HEK293 (cell line): Measurements from ENCODE around the gene MYL4.

Source experiments
- CTCF ChIA-PET: fragments of 350-600 bp; formaldehyde crosslinking; extraction: SDS; loops from one replicate; lab custom pipeline; 2021; ENCODE audit warnings: antibody characterized with exemption; lab: Yijun Ruan, JAX
- POLR2A ChIA-PET: fragments of 300-600 bp; formaldehyde crosslinking; extraction: SDS; loops from one replicate; lab custom pipeline; 2020; ENCODE audit warnings: antibody characterized with exemption, inconsistent platforms; lab: Yijun Ruan, JAX
- H3K27ac ChIP-seq: fragments of 200-500 bp; sonication (Bioruptor generic); 2 replicates; pipeline ENCODE4 v1.5.1; 2014; ENCODE audit warnings: low read depth, low read length, control low read depth, inconsistent platforms; ENCODE audit errors: extremely low read depth
- H3K36me3 ChIP-seq, 2 experiments: fragments of 200-500 bp in 1 of 2; sonication (Bioruptor generic) in 1 of 2; 1 replicate in 1 of 2; 2 replicates in 1 of 2; pipeline ENCODE4 v1.5.1; 2014 to 2017; ENCODE audit warnings: inconsistent platforms in 2 of 2, low read length in 2 of 2; ENCODE audit not compliant: control insufficient read depth in 2 of 2, insufficient read depth in 1 of 2
- H3K4me1 ChIP-seq: fragments of 200-500 bp; sonication (Bioruptor generic); 2 replicates; pipeline ENCODE4 v1.5.1; 2014; ENCODE audit warnings: mild to moderate bottlenecking, low read length, inconsistent platforms; ENCODE audit not compliant: control insufficient read depth, insufficient read depth
- H3K4me3 ChIP-seq: 2 replicates; pipeline ENCODE4 v1.5.1; 2011; ENCODE audit warnings: low read depth, mild to moderate bottlenecking, control low read depth, low read length, moderate library complexity
- H3K9me3 ChIP-seq: fragments of 200-500 bp; sonication (Bioruptor generic); 2 replicates; pipeline ENCODE4 v1.5.1; 2014; ENCODE audit warnings: low read depth, low read length, inconsistent platforms; ENCODE audit not compliant: control insufficient read depth, insufficient read depth
- GLI2 ChIP-seq: fragments of 450-650 bp; formaldehyde crosslinking; IDR thresholded peaks from 2 replicates; pipeline ENCODE4; 2017; ENCODE audit warnings: missing biosample characterization, missing genetic modification characterization, low read depth, borderline replicate concordance
- GLIS1 ChIP-seq: fragments of 450-650 bp; formaldehyde crosslinking; IDR thresholded peaks from 2 replicates; pipeline ENCODE4 v1.5.1; 2016; ENCODE audit warnings: missing biosample characterization, missing genetic modification characterization
- HOXA7 ChIP-seq: sonication (generic); formaldehyde crosslinking; IDR thresholded peaks from 2 replicates; pipeline ENCODE4 v1.8.1; 2022; ENCODE audit warnings: missing genetic modification reagents, borderline replicate concordance
- HOXD13 ChIP-seq: sonication (generic); formaldehyde crosslinking; IDR thresholded peaks from 2 replicates; pipeline ENCODE4 v1.8.0; 2022; ENCODE audit warnings: missing genetic modification reagents, borderline replicate concordance
- OVOL3 ChIP-seq: fragments of 450-650 bp; formaldehyde crosslinking; IDR thresholded peaks from 2 replicates; pipeline ENCODE4 v1.5.1; 2016; ENCODE audit warnings: missing biosample characterization, missing genetic modification characterization
- REPIN1 ChIP-seq: fragments of 450-650 bp; formaldehyde crosslinking; IDR thresholded peaks from 2 replicates; pipeline ENCODE4 v1.5.1; 2017; ENCODE audit warnings: missing biosample characterization, missing genetic modification characterization, low read depth
- ZNF114 ChIP-seq: fragments of 450-650 bp; formaldehyde crosslinking; IDR thresholded peaks from 2 replicates; pipeline ENCODE4 v1.5.0; 2017; ENCODE audit warnings: missing biosample characterization, missing genetic modification characterization
- ZNF133 ChIP-seq: fragments of 450-650 bp; formaldehyde crosslinking; IDR thresholded peaks from 2 replicates; pipeline ENCODE4 v1.5.1; 2016; ENCODE audit warnings: missing biosample characterization, missing genetic modification characterization
- ZNF146 ChIP-seq: fragments of 450-650 bp; formaldehyde crosslinking; IDR thresholded peaks from 2 replicates; pipeline ENCODE4 v1.5.1; 2016; ENCODE audit warnings: missing biosample characterization, missing genetic modification characterization
- ZNF174 ChIP-seq: fragments of 450-650 bp; formaldehyde crosslinking; IDR thresholded peaks from 2 replicates; pipeline ENCODE4 v1.5.0; 2017; ENCODE audit warnings: missing biosample characterization, mild to moderate bottlenecking, missing genetic modification characterization
- ZNF311 ChIP-seq: fragments of 450-650 bp; formaldehyde crosslinking; IDR thresholded peaks from 2 replicates; pipeline ENCODE4 v1.5.1; 2017; ENCODE audit warnings: missing biosample characterization, missing genetic modification characterization, borderline replicate concordance
- ZNF423 ChIP-seq: fragments of 450-650 bp; formaldehyde crosslinking; IDR thresholded peaks from 2 replicates; pipeline ENCODE4 v1.5.1; 2016; ENCODE audit warnings: missing biosample characterization, missing genetic modification characterization
- ZNF530 ChIP-seq: fragments of 450-650 bp; formaldehyde crosslinking; IDR thresholded peaks from 2 replicates; pipeline ENCODE4 v1.5.1; 2016; ENCODE audit warnings: low read depth, missing biosample characterization, missing genetic modification characterization
- ZNF629 ChIP-seq: fragments of 450-650 bp; formaldehyde crosslinking; IDR thresholded peaks from 2 replicates; pipeline ENCODE4 v1.5.1; 2017; ENCODE audit warnings: missing biosample characterization, missing genetic modification characterization
- ZNF677 ChIP-seq: fragments of 450-650 bp; IDR thresholded peaks from 2 replicates; pipeline ENCODE4 v1.5.0; 2018; ENCODE audit warnings: missing biosample characterization, mild to moderate bottlenecking, missing genetic modification characterization, moderate library complexity
- ZNF777 ChIP-seq: fragments of 450-650 bp; formaldehyde crosslinking; IDR thresholded peaks from 2 replicates; pipeline ENCODE4 v1.5.1; 2017; ENCODE audit warnings: missing biosample characterization, missing genetic modification characterization, borderline replicate concordance
- ZNF785 ChIP-seq: fragments of 450-650 bp; formaldehyde crosslinking; IDR thresholded peaks from 2 replicates; pipeline ENCODE4 v1.5.1; 2016; ENCODE audit warnings: missing biosample characterization, missing genetic modification characterization
- ZNF837 ChIP-seq: fragments of 450-650 bp; formaldehyde crosslinking; IDR thresholded peaks from 2 replicates; pipeline ENCODE4 v1.5.1; 2016; ENCODE audit warnings: missing biosample characterization, missing genetic modification characterization
- ZNF843 ChIP-seq: fragments of 450-650 bp; formaldehyde crosslinking; IDR thresholded peaks from 2 replicates; pipeline ENCODE4 v1.5.1; 2016; ENCODE audit warnings: missing biosample characterization, missing genetic modification characterization
- ZSCAN16 ChIP-seq: fragments of 450-650 bp; formaldehyde crosslinking; IDR thresholded peaks from 2 replicates; pipeline ENCODE4 v1.5.1; 2016; ENCODE audit warnings: missing biosample characterization, missing genetic modification characterization
- ZSCAN4 ChIP-seq: fragments of 450-650 bp; formaldehyde crosslinking; IDR thresholded peaks from 2 replicates; pipeline ENCODE4 v1.5.1; 2017; ENCODE audit warnings: missing biosample characterization, missing genetic modification characterization
- TF ChIP-seq, protein P1 (sequence below): fragments of 450-650 bp; formaldehyde crosslinking; IDR thresholded peaks from 2 replicates; pipeline ENCODE4 v1.5.1; 2016; ENCODE audit warnings: missing biosample characterization, missing genetic modification characterization, low read depth
- TF ChIP-seq, protein P2 (sequence below): fragments of 450-650 bp; formaldehyde crosslinking; IDR thresholded peaks from 2 replicates; pipeline ENCODE4 v1.5.1; 2016; ENCODE audit warnings: missing biosample characterization, missing genetic modification characterization, low read depth
- TF ChIP-seq, protein P3 (sequence below): fragments of 450-650 bp; formaldehyde crosslinking; IDR thresholded peaks from 2 replicates; pipeline ENCODE4 v1.5.1; 2016; ENCODE audit warnings: missing biosample characterization, missing genetic modification characterization
- TF ChIP-seq, protein P4 (sequence below): fragments of 450-650 bp; formaldehyde crosslinking; IDR thresholded peaks from 2 replicates; pipeline ENCODE4 v1.5.1; 2016; ENCODE audit warnings: missing biosample characterization, missing genetic modification characterization

Gene MYL4

DNA sequence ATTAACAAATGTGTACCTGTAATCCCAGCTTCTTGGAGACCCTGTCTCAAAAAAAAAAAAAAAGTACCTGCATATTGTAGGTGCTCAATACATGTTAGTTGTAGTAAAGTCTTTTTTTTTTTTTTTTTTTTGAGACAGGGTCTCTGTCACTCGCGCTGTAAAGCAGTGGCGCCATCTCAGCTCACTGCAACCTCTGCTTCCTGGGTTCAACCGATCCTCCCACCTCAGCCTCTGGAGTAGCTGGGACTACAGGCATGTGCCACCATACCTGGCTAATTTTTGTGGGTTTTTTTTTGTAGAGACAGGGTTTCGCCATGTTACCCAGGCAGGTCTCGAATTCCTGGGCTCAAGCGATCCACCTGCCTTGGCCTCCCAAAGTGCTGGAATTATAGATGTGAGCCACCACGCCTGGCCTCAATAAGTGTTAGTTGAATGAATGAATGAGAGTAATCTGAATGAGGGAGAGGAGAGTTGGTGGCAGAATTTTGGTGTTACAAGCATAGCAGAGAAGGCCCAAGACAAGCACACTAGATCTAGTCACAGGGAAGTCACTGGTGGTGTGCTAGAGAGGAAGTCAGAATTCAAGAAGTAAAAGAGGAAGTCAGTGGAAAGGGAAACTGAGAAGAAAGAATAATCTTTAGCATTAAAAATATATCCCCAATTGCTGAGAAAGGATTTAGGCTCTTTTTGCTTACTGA lies 9.4 kb upstream of the MYL4 start:
- no peaks in the 10 kb centered on the region for H3K36me3 ChIP-seq
- H3K4me3 ChIP-seq: no peak overlapping the region
- CTCF ChIA-PET: interaction anchor here (0.6 to 0.7 kb wide), 3 partner anchors 16 to 53 kb away, joined by 4 to 5 read pairs (median 4); no protein-coding TSS in a partner anchor
- no peak for TF ChIP-seq ZNF423
- no peak for TF ChIP-seq GLIS1 (tag by site-specific recombination)
- TF ChIP-seq HOXD13: no peak
- TF ChIP-seq ZNF677: no peak
- no peak for TF ChIP-seq GLI2 (tag by site-specific recombination)
- TF ChIP-seq ZSCAN16 (tag by site-specific recombination): no peak
- TF ChIP-seq ZNF146 (tag by site-specific recombination): no peak
- TF ChIP-seq, protein P1, sequence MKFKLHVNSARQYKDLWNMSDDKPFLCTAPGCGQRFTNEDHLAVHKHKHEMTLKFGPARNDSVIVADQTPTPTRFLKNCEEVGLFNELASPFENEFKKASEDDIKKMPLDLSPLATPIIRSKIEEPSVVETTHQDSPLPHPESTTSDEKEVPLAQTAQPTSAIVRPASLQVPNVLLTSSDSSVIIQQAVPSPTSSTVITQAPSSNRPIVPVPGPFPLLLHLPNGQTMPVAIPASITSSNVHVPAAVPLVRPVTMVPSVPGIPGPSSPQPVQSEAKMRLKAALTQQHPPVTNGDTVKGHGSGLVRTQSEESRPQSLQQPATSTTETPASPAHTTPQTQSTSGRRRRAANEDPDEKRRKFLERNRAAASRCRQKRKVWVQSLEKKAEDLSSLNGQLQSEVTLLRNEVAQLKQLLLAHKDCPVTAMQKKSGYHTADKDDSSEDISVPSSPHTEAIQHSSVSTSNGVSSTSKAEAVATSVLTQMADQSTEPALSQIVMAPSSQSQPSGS (tag by site-specific recombination): no peak
- no peak for TF ChIP-seq ZNF114
- TF ChIP-seq ZNF777: no peak
- TF ChIP-seq ZNF837 (tag by site-specific recombination): no peak
- H3K4me1 ChIP-seq: 0 out of 2 replicates have a peak, but pooled peaks cover under 1% of the 10 kb centered on the region
- POLR2A ChIA-PET: interaction anchor here (0.6 kb wide), 1 partner anchor 145 kb away, joined by 3 read pairs; no protein-coding TSS in a partner anchor
- no peak overlapping the region for H3K27ac ChIP-seq
- H3K9me3 ChIP-seq: no peaks in the 10 kb centered on the region

GRCh38 chr17:47200325-47200664 lies 8.9 kb upstream of the MYL4 start:
- Histone ChIP-seq H3K9me3 (no peaks in the 10 kb centered on the region), H3K4me3 (no peak overlapping the region), H3K36me3 (no peaks in the 10 kb centered on the region), H3K4me1 (0 out of 2 replicates have a peak, but pooled peaks cover 5% of the 10 kb centered on the region), H3K27ac (no peak overlapping the region)
- ChIA-PET POLR2A (interaction anchor here (1.5 kb wide), 1 partner anchor 11 kb away, joined by 4 read pairs; the partner anchor contains the start of gene CDC27), CTCF (interaction anchor here (0.6 kb wide), 1 partner anchor 52 kb away, joined by 5 read pairs; no protein-coding TSS in a partner anchor)
- TF ChIP-seq, protein P2, sequence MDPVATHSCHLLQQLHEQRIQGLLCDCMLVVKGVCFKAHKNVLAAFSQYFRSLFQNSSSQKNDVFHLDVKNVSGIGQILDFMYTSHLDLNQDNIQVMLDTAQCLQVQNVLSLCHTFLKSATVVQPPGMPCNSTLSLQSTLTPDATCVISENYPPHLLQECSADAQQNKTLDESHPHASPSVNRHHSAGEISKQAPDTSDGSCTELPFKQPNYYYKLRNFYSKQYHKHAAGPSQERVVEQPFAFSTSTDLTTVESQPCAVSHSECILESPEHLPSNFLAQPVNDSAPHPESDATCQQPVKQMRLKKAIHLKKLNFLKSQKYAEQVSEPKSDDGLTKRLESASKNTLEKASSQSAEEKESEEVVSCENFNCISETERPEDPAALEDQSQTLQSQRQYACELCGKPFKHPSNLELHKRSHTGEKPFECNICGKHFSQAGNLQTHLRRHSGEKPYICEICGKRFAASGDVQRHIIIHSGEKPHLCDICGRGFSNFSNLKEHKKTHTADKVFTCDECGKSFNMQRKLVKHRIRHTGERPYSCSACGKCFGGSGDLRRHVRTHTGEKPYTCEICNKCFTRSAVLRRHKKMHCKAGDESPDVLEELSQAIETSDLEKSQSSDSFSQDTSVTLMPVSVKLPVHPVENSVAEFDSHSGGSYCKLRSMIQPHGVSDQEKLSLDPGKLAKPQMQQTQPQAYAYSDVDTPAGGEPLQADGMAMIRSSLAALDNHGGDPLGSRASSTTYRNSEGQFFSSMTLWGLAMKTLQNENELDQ (tag by site-specific recombination): no peak
- TF ChIP-seq ZNF530 (tag by site-specific recombination) (no peak), OVOL3 (tag by site-specific recombination) (no peak), ZNF174 (tag by site-specific recombination) (no peak), ZNF629 (no peak), ZNF777 (no peak), ZNF785 (tag by site-specific recombination) (no peak), ZNF843 (tag by site-specific recombination) (no peak), REPIN1 (tag by site-specific recombination) (no peak), ZNF114 (no peak), HOXA7 (CRISPR knock-in tag) (no peak), ZSCAN4 (tag by site-specific recombination) (no peak), ZNF133 (tag by site-specific recombination) (no peak), ZNF311 (tag by site-specific recombination) (no peak)
- TF ChIP-seq, protein P3, sequence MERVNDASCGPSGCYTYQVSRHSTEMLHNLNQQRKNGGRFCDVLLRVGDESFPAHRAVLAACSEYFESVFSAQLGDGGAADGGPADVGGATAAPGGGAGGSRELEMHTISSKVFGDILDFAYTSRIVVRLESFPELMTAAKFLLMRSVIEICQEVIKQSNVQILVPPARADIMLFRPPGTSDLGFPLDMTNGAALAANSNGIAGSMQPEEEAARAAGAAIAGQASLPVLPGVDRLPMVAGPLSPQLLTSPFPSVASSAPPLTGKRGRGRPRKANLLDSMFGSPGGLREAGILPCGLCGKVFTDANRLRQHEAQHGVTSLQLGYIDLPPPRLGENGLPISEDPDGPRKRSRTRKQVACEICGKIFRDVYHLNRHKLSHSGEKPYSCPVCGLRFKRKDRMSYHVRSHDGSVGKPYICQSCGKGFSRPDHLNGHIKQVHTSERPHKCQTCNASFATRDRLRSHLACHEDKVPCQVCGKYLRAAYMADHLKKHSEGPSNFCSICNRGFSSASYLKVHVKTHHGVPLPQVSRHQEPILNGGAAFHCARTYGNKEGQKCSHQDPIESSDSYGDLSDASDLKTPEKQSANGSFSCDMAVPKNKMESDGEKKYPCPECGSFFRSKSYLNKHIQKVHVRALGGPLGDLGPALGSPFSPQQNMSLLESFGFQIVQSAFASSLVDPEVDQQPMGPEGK (tag by site-specific recombination): no peak
- TF ChIP-seq, protein P4, sequence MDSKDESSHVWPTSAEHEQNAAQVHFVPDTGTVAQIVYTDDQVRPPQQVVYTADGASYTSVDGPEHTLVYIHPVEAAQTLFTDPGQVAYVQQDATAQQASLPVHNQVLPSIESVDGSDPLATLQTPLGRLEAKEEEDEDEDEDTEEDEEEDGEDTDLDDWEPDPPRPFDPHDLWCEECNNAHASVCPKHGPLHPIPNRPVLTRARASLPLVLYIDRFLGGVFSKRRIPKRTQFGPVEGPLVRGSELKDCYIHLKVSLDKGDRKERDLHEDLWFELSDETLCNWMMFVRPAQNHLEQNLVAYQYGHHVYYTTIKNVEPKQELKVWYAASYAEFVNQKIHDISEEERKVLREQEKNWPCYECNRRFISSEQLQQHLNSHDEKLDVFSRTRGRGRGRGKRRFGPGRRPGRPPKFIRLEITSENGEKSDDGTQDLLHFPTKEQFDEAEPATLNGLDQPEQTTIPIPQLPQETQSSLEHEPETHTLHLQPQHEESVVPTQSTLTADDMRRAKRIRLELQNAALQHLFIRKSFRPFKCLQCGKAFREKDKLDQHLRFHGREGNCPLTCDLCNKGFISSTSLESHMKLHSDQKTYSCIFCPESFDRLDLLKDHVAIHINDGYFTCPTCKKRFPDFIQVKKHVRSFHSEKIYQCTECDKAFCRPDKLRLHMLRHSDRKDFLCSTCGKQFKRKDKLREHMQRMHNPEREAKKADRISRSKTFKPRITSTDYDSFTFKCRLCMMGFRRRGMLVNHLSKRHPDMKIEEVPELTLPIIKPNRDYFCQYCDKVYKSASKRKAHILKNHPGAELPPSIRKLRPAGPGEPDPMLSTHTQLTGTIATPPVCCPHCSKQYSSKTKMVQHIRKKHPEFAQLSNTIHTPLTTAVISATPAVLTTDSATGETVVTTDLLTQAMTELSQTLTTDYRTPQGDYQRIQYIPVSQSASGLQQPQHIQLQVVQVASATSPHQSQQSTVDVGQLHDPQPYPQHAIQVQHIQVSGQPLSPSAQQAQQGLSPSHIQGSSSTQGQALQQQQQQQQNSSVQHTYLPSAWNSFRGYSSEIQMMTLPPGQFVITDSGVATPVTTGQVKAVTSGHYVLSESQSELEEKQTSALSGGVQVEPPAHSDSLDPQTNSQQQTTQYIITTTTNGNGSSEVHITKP (tag by site-specific recombination): no peak
